T-helper 17 cell (primary cell): ENCODE data around the gene GJC1. TPM values are rescaled to one million over a fixed set of nuclear protein-coding genes. Genes with fewer than 3 reads are reported as not detected.
A peak's percentile ranks its signal among the peaks of the same experiment; 100 is the strongest.

Experiments used
- ATAC-seq: fragments of 150-1000 bp; cut with Tn5 transposase; 2 replicates; pipeline ENCODE4 v1.10.0; 2021; ENCODE audit warnings: mild to moderate bottlenecking, moderate library complexity
- DNase-seq, 3 donors: peaks; one replicate each; pipeline versions ENCODE4 v3.0.0 to v3.0.0-alpha.2; 2020 to 2021
- H3K9me3 ChIP-seq: one replicate; pipeline ENCODE4 v1.7.0; 2013; ENCODE audit warnings: low read length, mild to moderate bottlenecking; ENCODE audit not compliant: control insufficient read depth, poor library complexity, severe bottlenecking
- H3K27ac Mint-ChIP-seq: one replicate; pipeline ENCODE4 v1.8.0; 2022; ENCODE audit warnings: mild to moderate bottlenecking, moderate library complexity, mixed read lengths
- H3K27me3 Mint-ChIP-seq: one replicate; pipeline ENCODE4 v1.8.0; 2022; ENCODE audit warnings: mixed read lengths
- H3K36me3 Mint-ChIP-seq: one replicate; pipeline ENCODE4 v1.8.0; 2022; ENCODE audit warnings: low read depth, mixed read lengths
- H3K4me1 Mint-ChIP-seq: one replicate; pipeline ENCODE4 v1.8.0; 2022; ENCODE audit warnings: mild to moderate bottlenecking, mixed read lengths
- H3K4me3 Mint-ChIP-seq: one replicate; pipeline ENCODE4 v1.8.0; 2022; ENCODE audit warnings: mild to moderate bottlenecking, moderate library complexity, mixed read lengths
- total RNA-seq, 4 donors: library from RNA in 2 of 4; stranded (reverse) in 2 of 4; gene quantifications; one replicate each; pipeline ENCODE4 v1.2.3 and lab custom pipeline; 2022 to 2026

Gene GJC1
- total RNA-seq, 2 donors from 2014 or later = not detected

GRCh38 chr17:44775838-44776621 is 54.1 kb downstream of the GJC1 start:
- peak overlapping the region; percentile 93 for H3K4me3 Mint-ChIP-seq
- H3K36me3 Mint-ChIP-seq = no peaks in the 10 kb centered on the region
- peak in 1 of 3 donors; percentile 91 for DNase-seq
- peak; percentile 6 for ATAC-seq
- H3K4me1 Mint-ChIP-seq = peaks cover 13% of the 10 kb centered on the region
- no peaks in the 10 kb centered on the region for H3K27me3 Mint-ChIP-seq
- H3K9me3 ChIP-seq = no peaks in the 10 kb centered on the region
- H3K27ac Mint-ChIP-seq = no peak overlapping the region

GRCh38 chr17:44775136-44775837 is 54.8 kb downstream of the GJC1 start:
- Mint-ChIP-seq H3K4me3 (peak overlapping the region; percentile 93), H3K27me3 (no peaks in the 10 kb centered on the region), H3K36me3 (no peaks in the 10 kb centered on the region), H3K4me1 (peaks cover 13% of the 10 kb centered on the region), H3K27ac (no peak overlapping the region)
- H3K9me3 ChIP-seq = no peaks in the 10 kb centered on the region
- peak; percentile 94 for ATAC-seq
- peak; percentile 22 to 98 (median 94) for DNase-seq

GRCh38 chr17:44774271-44775135 is 55.6 kb downstream of the GJC1 start:
- no peaks in the 10 kb centered on the region for H3K9me3 ChIP-seq
- H3K27me3 Mint-ChIP-seq = no peaks in the 10 kb centered on the region
- ATAC-seq (peak; percentile 47), DNase-seq (peak; percentile 76 to 90 (median 82))
- peaks cover 13% of the 10 kb centered on the region for H3K4me1 Mint-ChIP-seq
- no peaks in the 10 kb centered on the region for H3K36me3 Mint-ChIP-seq
- H3K4me3 Mint-ChIP-seq = peak overlapping the region; percentile 93
- H3K27ac Mint-ChIP-seq = no peak overlapping the region

- ATAC-seq (no peak), DNase-seq (no peak)
- peaks cover 8% of the 10 kb centered on the region for H3K4me1 Mint-ChIP-seq
- H3K9me3 ChIP-seq = no peaks in the 10 kb centered on the region
- H3K27ac Mint-ChIP-seq = no peak overlapping the region
- H3K4me3 Mint-ChIP-seq = no peak overlapping the region
- H3K36me3 Mint-ChIP-seq = no peaks in the 10 kb centered on the region
- H3K27me3 Mint-ChIP-seq = peaks cover 7% of the 10 kb centered on the region
These were observed 56.9 kb downstream of the GJC1 start for GRCh38 chr17:44773140-44773539.

- Mint-ChIP-seq H3K36me3 (no peaks in the 10 kb centered on the region), H3K27ac (no peak overlapping the region), H3K4me1 (peaks cover 8% of the 10 kb centered on the region), H3K27me3 (peaks cover 13% of the 10 kb centered on the region), H3K4me3 (no peak overlapping the region)
- no peak for ATAC-seq
- H3K9me3 ChIP-seq = no peaks in the 10 kb centered on the region
- DNase-seq = no peak
These were observed 57.6 kb downstream of the GJC1 start for GRCh38 chr17:44772308-44773045.

- Mint-ChIP-seq H3K4me1 (peaks cover 2% of the 10 kb centered on the region), H3K36me3 (no peaks in the 10 kb centered on the region), H3K4me3 (no peak overlapping the region), H3K27me3 (peaks cover 20% of the 10 kb centered on the region), H3K27ac (no peak overlapping the region)
- DNase-seq = no peak
- H3K9me3 ChIP-seq = no peaks in the 10 kb centered on the region
- no peak for ATAC-seq
These were observed 59.7 kb downstream of the GJC1 start for GRCh38 chr17:44770166-44770925.

GRCh38 chr17:44769647-44770084 is 60.4 kb downstream of the GJC1 start:
- H3K36me3 Mint-ChIP-seq = no peaks in the 10 kb centered on the region
- no peak for DNase-seq
- no peaks in the 10 kb centered on the region for H3K4me1 Mint-ChIP-seq
- H3K4me3 Mint-ChIP-seq = no peak overlapping the region
- no peak for ATAC-seq
- H3K27me3 Mint-ChIP-seq = peaks cover 20% of the 10 kb centered on the region
- H3K9me3 ChIP-seq = no peaks in the 10 kb centered on the region
- H3K27ac Mint-ChIP-seq = no peak overlapping the region

- no peak overlapping the region for H3K4me3 Mint-ChIP-seq
- DNase-seq = no peak
- no peaks in the 10 kb centered on the region for H3K36me3 Mint-ChIP-seq
- H3K27ac Mint-ChIP-seq = no peak overlapping the region
- H3K4me1 Mint-ChIP-seq = no peaks in the 10 kb centered on the region
- peaks cover 24% of the 10 kb centered on the region for H3K27me3 Mint-ChIP-seq
- no peaks in the 10 kb centered on the region for H3K9me3 ChIP-seq
- no peak for ATAC-seq
These were observed 60.9 kb downstream of the GJC1 start for GRCh38 chr17:44769230-44769629.

GRCh38 chr17:44768505-44769142 is 61.5 kb downstream of the GJC1 start:
- Mint-ChIP-seq H3K27ac (no peak overlapping the region), H3K27me3 (peaks cover 29% of the 10 kb centered on the region), H3K4me1 (no peaks in the 10 kb centered on the region), H3K36me3 (no peaks in the 10 kb centered on the region), H3K4me3 (no peak overlapping the region)
- DNase-seq (no peak), ATAC-seq (no peak)
- no peaks in the 10 kb centered on the region for H3K9me3 ChIP-seq

GRCh38 chr17:44767493-44767892 is 62.6 kb downstream of the GJC1 start:
- H3K27me3 Mint-ChIP-seq = peaks cover 34% of the 10 kb centered on the region
- DNase-seq = no peak
- no peaks in the 10 kb centered on the region for H3K9me3 ChIP-seq
- no peaks in the 10 kb centered on the region for H3K4me1 Mint-ChIP-seq
- no peak overlapping the region for H3K4me3 Mint-ChIP-seq
- no peaks in the 10 kb centered on the region for H3K36me3 Mint-ChIP-seq
- no peak overlapping the region for H3K27ac Mint-ChIP-seq
- ATAC-seq = no peak

GRCh38 chr17:44766409-44767038 is 63.6 kb downstream of the GJC1 start:
- DNase-seq = no peak
- no peaks in the 10 kb centered on the region for H3K36me3 Mint-ChIP-seq
- no peaks in the 10 kb centered on the region for H3K9me3 ChIP-seq
- ATAC-seq = no peak
- H3K4me3 Mint-ChIP-seq = no peak overlapping the region
- peaks cover 40% of the 10 kb centered on the region for H3K27me3 Mint-ChIP-seq
- no peaks in the 10 kb centered on the region for H3K4me1 Mint-ChIP-seq
- H3K27ac Mint-ChIP-seq = peak overlapping the region; percentile 14
